HEK293 (cell line): ENCODE results near the gene SIL1.

Source experiments
- EGR2 ChIP-seq: fragments of 450-650 bp; formaldehyde crosslinking; IDR thresholded peaks from 2 replicates; pipeline ENCODE4 v1.5.1; 2016; ENCODE audit warnings: low read depth, missing biosample characterization, missing genetic modification characterization
- FEZF1 ChIP-seq: fragments of 450-650 bp; formaldehyde crosslinking; IDR thresholded peaks from 2 replicates; pipeline ENCODE4 v1.5.1; 2016; ENCODE audit warnings: missing biosample characterization, missing genetic modification characterization
- KLF17 ChIP-seq: fragments of 450-650 bp; formaldehyde crosslinking; IDR thresholded peaks from 2 replicates; pipeline ENCODE4 v1.5.1; 2016; ENCODE audit warnings: missing biosample characterization, missing genetic modification characterization
- PBX3 ChIP-seq: sonication (generic); formaldehyde crosslinking; IDR thresholded peaks from 2 replicates; pipeline ENCODE4 v1.8.1; 2022; ENCODE audit warnings: mild to moderate bottlenecking, moderate library complexity, missing genetic modification reagents
- SCRT2 ChIP-seq: fragments of 450-650 bp; formaldehyde crosslinking; IDR thresholded peaks from 2 replicates; pipeline ENCODE4 v1.5.1; 2016; ENCODE audit warnings: missing biosample characterization, missing genetic modification characterization
- SP2 ChIP-seq: fragments of 450-650 bp; formaldehyde crosslinking; IDR thresholded peaks from 2 replicates; pipeline ENCODE4 v1.5.1; 2016; ENCODE audit warnings: missing biosample characterization, missing genetic modification characterization
- SP7 ChIP-seq: fragments of 450-650 bp; formaldehyde crosslinking; IDR thresholded peaks from 2 replicates; pipeline ENCODE4 v1.5.1; 2016; ENCODE audit warnings: missing biosample characterization, missing genetic modification characterization
- ZBTB10 ChIP-seq: fragments of 450-650 bp; formaldehyde crosslinking; IDR thresholded peaks from 2 replicates; pipeline ENCODE4 v1.5.1; 2016; ENCODE audit warnings: missing biosample characterization, missing genetic modification characterization
- ZBTB8A ChIP-seq: fragments of 450-650 bp; formaldehyde crosslinking; IDR thresholded peaks from 2 replicates; pipeline ENCODE4 v1.5.1; 2016; ENCODE audit warnings: missing biosample characterization, missing genetic modification characterization
- ZNF175 ChIP-seq: fragments of 450-650 bp; formaldehyde crosslinking; IDR thresholded peaks from 2 replicates; pipeline ENCODE4 v1.5.1; 2016; ENCODE audit warnings: missing biosample characterization, missing genetic modification characterization
- ZNF2 ChIP-seq: fragments of 450-650 bp; formaldehyde crosslinking; IDR thresholded peaks from 2 replicates; pipeline ENCODE4 v1.5.1; 2016; ENCODE audit warnings: missing biosample characterization, missing genetic modification characterization
- ZNF302 ChIP-seq: fragments of 450-650 bp; formaldehyde crosslinking; IDR thresholded peaks from 2 replicates; pipeline ENCODE4 v1.5.1; 2016; ENCODE audit warnings: missing biosample characterization, missing genetic modification characterization, low read depth
- ZNF391 ChIP-seq: fragments of 450-650 bp; formaldehyde crosslinking; IDR thresholded peaks from 2 replicates; pipeline ENCODE4 v1.5.1; 2016; ENCODE audit warnings: low read depth, missing biosample characterization, missing genetic modification characterization, borderline replicate concordance
- ZNF530 ChIP-seq: fragments of 450-650 bp; formaldehyde crosslinking; IDR thresholded peaks from 2 replicates; pipeline ENCODE4 v1.5.1; 2016; ENCODE audit warnings: low read depth, missing biosample characterization, missing genetic modification characterization
- ZNF596 ChIP-seq: fragments of 450-650 bp; IDR thresholded peaks from 2 replicates; pipeline ENCODE4 v1.5.0; 2018; ENCODE audit warnings: missing biosample characterization, mild to moderate bottlenecking, missing genetic modification characterization, moderate library complexity
- ZNF639 ChIP-seq: fragments of 450-650 bp; formaldehyde crosslinking; IDR thresholded peaks from 2 replicates; pipeline ENCODE4 v1.5.1; 2016; ENCODE audit warnings: missing biosample characterization, missing genetic modification characterization
- TF ChIP-seq, protein P1 (sequence below): fragments of 450-650 bp; formaldehyde crosslinking; IDR thresholded peaks from 2 replicates; pipeline ENCODE4 v1.5.1; 2017; ENCODE audit warnings: missing biosample characterization, missing genetic modification characterization
- TF ChIP-seq, protein P2 (sequence below): fragments of 450-650 bp; formaldehyde crosslinking; IDR thresholded peaks from 2 replicates; pipeline ENCODE4 v1.5.1; 2016; ENCODE audit warnings: missing biosample characterization, missing genetic modification characterization, low read depth
- TF ChIP-seq, protein P3 (sequence below): fragments of 450-650 bp; formaldehyde crosslinking; IDR thresholded peaks from 2 replicates; pipeline ENCODE4 v1.5.1; 2016; ENCODE audit warnings: missing biosample characterization, missing genetic modification characterization
- TF ChIP-seq, protein P4 (sequence below): fragments of 450-650 bp; formaldehyde crosslinking; IDR thresholded peaks from 2 replicates; pipeline ENCODE4 v1.5.1; 2017; ENCODE audit warnings: missing biosample characterization, missing genetic modification characterization

Gene SIL1

GRCh38 chr5:139197710-139198669, at the start of gene SIL1 (continued):
- TF ChIP-seq, protein P1, sequence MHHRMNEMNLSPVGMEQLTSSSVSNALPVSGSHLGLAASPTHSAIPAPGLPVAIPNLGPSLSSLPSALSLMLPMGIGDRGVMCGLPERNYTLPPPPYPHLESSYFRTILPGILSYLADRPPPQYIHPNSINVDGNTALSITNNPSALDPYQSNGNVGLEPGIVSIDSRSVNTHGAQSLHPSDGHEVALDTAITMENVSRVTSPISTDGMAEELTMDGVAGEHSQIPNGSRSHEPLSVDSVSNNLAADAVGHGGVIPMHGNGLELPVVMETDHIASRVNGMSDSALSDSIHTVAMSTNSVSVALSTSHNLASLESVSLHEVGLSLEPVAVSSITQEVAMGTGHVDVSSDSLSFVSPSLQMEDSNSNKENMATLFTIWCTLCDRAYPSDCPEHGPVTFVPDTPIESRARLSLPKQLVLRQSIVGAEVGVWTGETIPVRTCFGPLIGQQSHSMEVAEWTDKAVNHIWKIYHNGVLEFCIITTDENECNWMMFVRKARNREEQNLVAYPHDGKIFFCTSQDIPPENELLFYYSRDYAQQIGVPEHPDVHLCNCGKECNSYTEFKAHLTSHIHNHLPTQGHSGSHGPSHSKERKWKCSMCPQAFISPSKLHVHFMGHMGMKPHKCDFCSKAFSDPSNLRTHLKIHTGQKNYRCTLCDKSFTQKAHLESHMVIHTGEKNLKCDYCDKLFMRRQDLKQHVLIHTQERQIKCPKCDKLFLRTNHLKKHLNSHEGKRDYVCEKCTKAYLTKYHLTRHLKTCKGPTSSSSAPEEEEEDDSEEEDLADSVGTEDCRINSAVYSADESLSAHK (tag by site-specific recombination) = 0 out of 2 replicates have a peak, but pooled peaks have one; percentile 52
- TF ChIP-seq ZBTB8A = peak; percentile 79
- peak; percentile 73 for TF ChIP-seq SP7 (tag by site-specific recombination)
- no peak for TF ChIP-seq ZNF302 (tag by site-specific recombination)
- TF ChIP-seq ZNF2 (tag by site-specific recombination) = peak; percentile 75; the same call in 1 of the 2 replicates
- TF ChIP-seq, protein P2, sequence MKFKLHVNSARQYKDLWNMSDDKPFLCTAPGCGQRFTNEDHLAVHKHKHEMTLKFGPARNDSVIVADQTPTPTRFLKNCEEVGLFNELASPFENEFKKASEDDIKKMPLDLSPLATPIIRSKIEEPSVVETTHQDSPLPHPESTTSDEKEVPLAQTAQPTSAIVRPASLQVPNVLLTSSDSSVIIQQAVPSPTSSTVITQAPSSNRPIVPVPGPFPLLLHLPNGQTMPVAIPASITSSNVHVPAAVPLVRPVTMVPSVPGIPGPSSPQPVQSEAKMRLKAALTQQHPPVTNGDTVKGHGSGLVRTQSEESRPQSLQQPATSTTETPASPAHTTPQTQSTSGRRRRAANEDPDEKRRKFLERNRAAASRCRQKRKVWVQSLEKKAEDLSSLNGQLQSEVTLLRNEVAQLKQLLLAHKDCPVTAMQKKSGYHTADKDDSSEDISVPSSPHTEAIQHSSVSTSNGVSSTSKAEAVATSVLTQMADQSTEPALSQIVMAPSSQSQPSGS (tag by site-specific recombination) = no peak
- TF ChIP-seq ZNF639 (tag by site-specific recombination) = peak; percentile 58; the same call in 1 of the 2 replicates
- peak; percentile 76 for TF ChIP-seq SP2 (tag by site-specific recombination)
- no peak for TF ChIP-seq ZNF530 (tag by site-specific recombination)
- TF ChIP-seq, protein P3, sequence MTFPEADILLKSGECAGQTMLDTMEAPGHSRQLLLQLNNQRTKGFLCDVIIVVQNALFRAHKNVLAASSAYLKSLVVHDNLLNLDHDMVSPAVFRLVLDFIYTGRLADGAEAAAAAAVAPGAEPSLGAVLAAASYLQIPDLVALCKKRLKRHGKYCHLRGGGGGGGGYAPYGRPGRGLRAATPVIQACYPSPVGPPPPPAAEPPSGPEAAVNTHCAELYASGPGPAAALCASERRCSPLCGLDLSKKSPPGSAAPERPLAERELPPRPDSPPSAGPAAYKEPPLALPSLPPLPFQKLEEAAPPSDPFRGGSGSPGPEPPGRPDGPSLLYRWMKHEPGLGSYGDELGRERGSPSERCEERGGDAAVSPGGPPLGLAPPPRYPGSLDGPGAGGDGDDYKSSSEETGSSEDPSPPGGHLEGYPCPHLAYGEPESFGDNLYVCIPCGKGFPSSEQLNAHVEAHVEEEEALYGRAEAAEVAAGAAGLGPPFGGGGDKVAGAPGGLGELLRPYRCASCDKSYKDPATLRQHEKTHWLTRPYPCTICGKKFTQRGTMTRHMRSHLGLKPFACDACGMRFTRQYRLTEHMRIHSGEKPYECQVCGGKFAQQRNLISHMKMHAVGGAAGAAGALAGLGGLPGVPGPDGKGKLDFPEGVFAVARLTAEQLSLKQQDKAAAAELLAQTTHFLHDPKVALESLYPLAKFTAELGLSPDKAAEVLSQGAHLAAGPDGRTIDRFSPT (tag by site-specific recombination) = no peak
- peak; percentile 24; the same call in 1 of the 2 replicates for TF ChIP-seq FEZF1
- TF ChIP-seq KLF17 (tag by site-specific recombination) = peak; percentile 53
- peak; percentile 65; the same call in 1 of the 2 replicates for TF ChIP-seq PBX3
- no peak; the same call in 1 of the 2 replicates for TF ChIP-seq SCRT2 (tag by site-specific recombination)
- TF ChIP-seq ZNF391 = peak; percentile 66; the same call in 1 of the 2 replicates
- TF ChIP-seq ZNF596 (tag by site-specific recombination) = no peak
- no peak for TF ChIP-seq ZNF175
- TF ChIP-seq, protein P4, sequence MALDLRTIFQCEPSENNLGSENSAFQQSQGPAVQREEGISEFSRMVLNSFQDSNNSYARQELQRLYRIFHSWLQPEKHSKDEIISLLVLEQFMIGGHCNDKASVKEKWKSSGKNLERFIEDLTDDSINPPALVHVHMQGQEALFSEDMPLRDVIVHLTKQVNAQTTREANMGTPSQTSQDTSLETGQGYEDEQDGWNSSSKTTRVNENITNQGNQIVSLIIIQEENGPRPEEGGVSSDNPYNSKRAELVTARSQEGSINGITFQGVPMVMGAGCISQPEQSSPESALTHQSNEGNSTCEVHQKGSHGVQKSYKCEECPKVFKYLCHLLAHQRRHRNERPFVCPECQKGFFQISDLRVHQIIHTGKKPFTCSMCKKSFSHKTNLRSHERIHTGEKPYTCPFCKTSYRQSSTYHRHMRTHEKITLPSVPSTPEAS (tag by site-specific recombination) = peak; percentile 37
- no peak; the same call in 1 of the 2 replicates for TF ChIP-seq EGR2 (tag by site-specific recombination)
- peak; percentile 71; the same call in 1 of the 2 replicates for TF ChIP-seq ZBTB10 (tag by site-specific recombination)
